ENCODE results near the gene TFAP2A. TPM values are rescaled to one million over a fixed set of nuclear protein-coding genes. Genes with fewer than 3 reads are reported as not detected.
A peak's percentile ranks its signal among the peaks of the same experiment; 100 is the strongest.

Gene TFAP2A
- total RNA-seq, 1 donor = not detected

- Histone ChIP-seq H3K4me1 (ENCODE audit: insufficient read depth, low read length) (peaks cover 25% of the 10 kb centered on the region), H3K27me3 (ENCODE audit: insufficient read depth, low read length) (peaks cover 94% of the 10 kb centered on the region), H3K9me3 (ENCODE audit: low read depth, low read length) (peaks cover 4% of the 10 kb centered on the region), H3K4me3 (ENCODE audit: low read length) (peak overlapping the region; percentile 55)
Observed at GRCh38 chr6:10411131-10411970, 3.5 kb downstream of the TFAP2A start.

GRCh38 chr6:10410207-10411050 lies 4.4 kb downstream of the TFAP2A start:
- Histone ChIP-seq H3K4me1 (ENCODE audit: insufficient read depth, low read length) (peaks cover 25% of the 10 kb centered on the region), H3K9me3 (ENCODE audit: low read depth, low read length) (peaks cover 13% of the 10 kb centered on the region), H3K27me3 (ENCODE audit: insufficient read depth, low read length) (peaks cover 94% of the 10 kb centered on the region), H3K4me3 (ENCODE audit: low read length) (no peak overlapping the region)

GRCh38 chr6:10409731-10410206 lies 5.1 kb downstream of the TFAP2A start:
- H3K9me3 ChIP-seq (ENCODE audit: low read depth, low read length) = peaks cover 18% of the 10 kb centered on the region
- peaks cover 27% of the 10 kb centered on the region for H3K4me1 ChIP-seq (ENCODE audit: insufficient read depth, low read length)
- H3K27me3 ChIP-seq (ENCODE audit: insufficient read depth, low read length) = peaks cover 94% of the 10 kb centered on the region

GRCh38 chr6:10409233-10409721 lies 5.6 kb downstream of the TFAP2A start:
- peaks cover 92% of the 10 kb centered on the region for H3K27me3 ChIP-seq (ENCODE audit: insufficient read depth, low read length)
- peaks cover 18% of the 10 kb centered on the region for H3K9me3 ChIP-seq (ENCODE audit: low read depth, low read length)

More at GRCh38 chr6:10409731-10410206, 5.1 kb downstream of the TFAP2A start:
- H3K4me3 ChIP-seq (ENCODE audit: low read length) = no peak overlapping the region

GRCh38 chr6:10408457-10408856 lies 6.4 kb downstream of the TFAP2A start:
- H3K27me3 ChIP-seq (ENCODE audit: insufficient read depth, low read length) = peaks cover 89% of the 10 kb centered on the region
- peaks cover 18% of the 10 kb centered on the region for H3K9me3 ChIP-seq (ENCODE audit: low read depth, low read length)
- peaks cover 32% of the 10 kb centered on the region for H3K4me1 ChIP-seq (ENCODE audit: insufficient read depth, low read length)
- no peak overlapping the region for H3K4me3 ChIP-seq (ENCODE audit: low read length)

More at GRCh38 chr6:10409233-10409721, 5.6 kb downstream of the TFAP2A start:
- Histone ChIP-seq H3K4me3 (ENCODE audit: low read length) (no peak overlapping the region), H3K4me1 (ENCODE audit: insufficient read depth, low read length) (peaks cover 31% of the 10 kb centered on the region)

GRCh38 chr6:10407674-10408054 lies 7.2 kb downstream of the TFAP2A start:
- Histone ChIP-seq H3K4me3 (ENCODE audit: low read length) (no peak overlapping the region), H3K4me1 (ENCODE audit: insufficient read depth, low read length) (peaks cover 26% of the 10 kb centered on the region), H3K9me3 (ENCODE audit: low read depth, low read length) (peaks cover 18% of the 10 kb centered on the region), H3K27me3 (ENCODE audit: insufficient read depth, low read length) (peaks cover 89% of the 10 kb centered on the region)

- Histone ChIP-seq H3K27me3 (ENCODE audit: insufficient read depth, low read length) (peaks cover 94% of the 10 kb centered on the region), H3K4me3 (ENCODE audit: low read length) (no peak overlapping the region), H3K9me3 (ENCODE audit: low read depth, low read length) (peaks cover 18% of the 10 kb centered on the region), H3K4me1 (ENCODE audit: insufficient read depth, low read length) (peaks cover 24% of the 10 kb centered on the region)
Observed at GRCh38 chr6:10407018-10407673, 7.7 kb downstream of the TFAP2A start.

GRCh38 chr6:10406556-10406955 lies 8.3 kb downstream of the TFAP2A start:
- H3K27me3 ChIP-seq (ENCODE audit: insufficient read depth, low read length) = peaks cover 94% of the 10 kb centered on the region
- H3K9me3 ChIP-seq (ENCODE audit: low read depth, low read length) = peaks cover 18% of the 10 kb centered on the region
- H3K4me3 ChIP-seq (ENCODE audit: low read length) = no peak overlapping the region
- H3K4me1 ChIP-seq (ENCODE audit: insufficient read depth, low read length) = peaks cover 20% of the 10 kb centered on the region

GRCh38 chr6:10405513-10405900 lies 9.4 kb downstream of the TFAP2A start:
- Histone ChIP-seq H3K9me3 (ENCODE audit: low read depth, low read length) (peaks cover 18% of the 10 kb centered on the region), H3K4me1 (ENCODE audit: insufficient read depth, low read length) (peaks cover 14% of the 10 kb centered on the region), H3K4me3 (ENCODE audit: low read length) (no peak overlapping the region), H3K27me3 (ENCODE audit: insufficient read depth, low read length) (peaks cover 95% of the 10 kb centered on the region)

- H3K4me1 ChIP-seq (ENCODE audit: insufficient read depth, low read length) = peaks cover 14% of the 10 kb centered on the region
- H3K9me3 ChIP-seq (ENCODE audit: low read depth, low read length) = peaks cover 18% of the 10 kb centered on the region
- H3K27me3 ChIP-seq (ENCODE audit: insufficient read depth, low read length) = peaks cover 95% of the 10 kb centered on the region
- H3K4me3 ChIP-seq (ENCODE audit: low read length) = peak overlapping the region; percentile 42
Observed at GRCh38 chr6:10404799-10405512, 9.9 kb downstream of the TFAP2A start.

- peaks cover 14% of the 10 kb centered on the region for H3K4me1 ChIP-seq (ENCODE audit: insufficient read depth, low read length)
- peaks cover 95% of the 10 kb centered on the region for H3K27me3 ChIP-seq (ENCODE audit: insufficient read depth, low read length)
- H3K4me3 ChIP-seq (ENCODE audit: low read length) = peak overlapping the region; percentile 42
- H3K9me3 ChIP-seq (ENCODE audit: low read depth, low read length) = peaks cover 18% of the 10 kb centered on the region
Observed at GRCh38 chr6:10404107-10404798, 10.6 kb downstream of the TFAP2A start.

GRCh38 chr6:10403385-10404106 lies 11.3 kb downstream of the TFAP2A start:
- peaks cover 18% of the 10 kb centered on the region for H3K9me3 ChIP-seq (ENCODE audit: low read depth, low read length)
- peak overlapping the region; percentile 42 for H3K4me3 ChIP-seq (ENCODE audit: low read length)
- peaks cover 14% of the 10 kb centered on the region for H3K4me1 ChIP-seq (ENCODE audit: insufficient read depth, low read length)
- peaks cover 95% of the 10 kb centered on the region for H3K27me3 ChIP-seq (ENCODE audit: insufficient read depth, low read length)

- peaks cover 92% of the 10 kb centered on the region for H3K27me3 ChIP-seq (ENCODE audit: insufficient read depth, low read length)
- H3K4me3 ChIP-seq (ENCODE audit: low read length) = no peak overlapping the region
- peaks cover 18% of the 10 kb centered on the region for H3K9me3 ChIP-seq (ENCODE audit: low read depth, low read length)
- peaks cover 14% of the 10 kb centered on the region for H3K4me1 ChIP-seq (ENCODE audit: insufficient read depth, low read length)
Observed at GRCh38 chr6:10402648-10403311, 12.1 kb downstream of the TFAP2A start.
